HepG2 (cell line): ENCODE data around the gene C7orf57. TPM values are rescaled to one million over a fixed set of nuclear protein-coding genes. Genes with fewer than 3 reads are reported as not detected.
"Not testable (repeated sequence)": the region's sequence is repeated elsewhere in the genome, so short reads cannot be mapped to it uniquely, and the experiment has no call there.

Source experiments
- ATAC-seq: fragments of 200-7000 bp; cut with Tn5 transposase; 3 replicates; pipeline ENCODE4 v1.9.1; 2020; ENCODE audit warnings: mild to moderate bottlenecking, moderate library complexity
- BruUV-seq: library from RNA; stranded (reverse); fragments of 400-500 nt; replicated peaks from 2 replicates; lab custom pipeline; 2021; lab: Mats Ljungman, UMichigan
- CTCF ChIA-PET: fragments of 300-600 bp; formaldehyde crosslinking; extraction: SDS; loops from one replicate; lab custom pipeline; 2021; ENCODE audit warnings: low total read pairs, inconsistent platforms, low intra/inter-chr PET ratio; lab: Yijun Ruan, JAX
- POLR2A ChIA-PET: fragments of 350-600 bp; sonication (Branson Sonifier 250); formaldehyde crosslinking; loops from one replicate; lab custom pipeline; 2020; ENCODE audit warnings: antibody characterized with exemption, inconsistent platforms; lab: Yijun Ruan, JAX
- DNase-seq: peaks from one replicate; pipeline ENCODE4 v3.0.0-alpha.2; 2015; ENCODE audit warnings: low spot score
- FAIRE-seq: peaks from 3 replicates; lab custom pipeline; 2011; peaks lifted over from hg19 to GRCh38; lab: Jason Lieb, UNC
- H2AFZ ChIP-seq: one replicate; pipeline ENCODE4 v1.6.1; 2011; ENCODE audit warnings: low read length, inconsistent platforms
- H3K27ac ChIP-seq: fragments of 300-600 bp; 3 replicates; pipeline ENCODE4 v1.8.0; 2011; ENCODE audit warnings: mixed run types, mild to moderate bottlenecking, mixed read lengths, low read length, inconsistent platforms; ENCODE audit not compliant: insufficient read depth; ENCODE audit errors: extremely low read length
- H3K27me3 ChIP-seq, 2 experiments: fragments of 200-600 bp in 1 of 2; 2 replicates in 1 of 2; 3 replicates in 1 of 2; pipeline versions ENCODE4 v1.6.0 to v1.8.0; 2011; ENCODE audit warnings: low read length in 2 of 2, mild to moderate bottlenecking in 2 of 2, moderate library complexity in 2 of 2, inconsistent platforms in 1 of 2; ENCODE audit not compliant: insufficient read depth in 2 of 2, control insufficient read depth in 1 of 2
- H3K36me3 ChIP-seq, 2 experiments: fragments of 200-600 bp in 1 of 2; replicated peaks in 1 of 2; 2 replicates in 1 of 2; 3 replicates in 1 of 2; pipeline versions ENCODE4 v1.5.1 to v1.8.0; 2011; ENCODE audit warnings: low read length in 2 of 2, inconsistent platforms in 1 of 2; ENCODE audit not compliant: insufficient read depth in 2 of 2, control insufficient read depth in 1 of 2
- H3K4me1 ChIP-seq: 2 replicates; pipeline ENCODE4 v1.5.1; 2012; ENCODE audit warnings: low read length, inconsistent platforms; ENCODE audit not compliant: insufficient read depth
- H3K4me2 ChIP-seq: 2 replicates; pipeline ENCODE4 v1.6.0; 2011; ENCODE audit warnings: low read depth, low read length, inconsistent platforms
- H3K4me3 ChIP-seq, 3 experiments: fragments of 200-600 bp in 1 of 3; sonication (generic), shearing (Covaris generic) in 1 of 3; replicated peaks in 1 of 3; 2 replicates each; pipeline ENCODE4 v1.5.1; 2011 to 2016; ENCODE audit warnings: low read length in 3 of 3, inconsistent platforms in 2 of 3, low read depth in 2 of 3, mild to moderate bottlenecking in 2 of 3, control low read depth in 1 of 3, mixed read lengths in 1 of 3; ENCODE audit not compliant: insufficient read depth in 1 of 3
- H3K79me2 ChIP-seq: one replicate; pipeline ENCODE4 v1.6.1; 2011; ENCODE audit warnings: low read length, inconsistent platforms; ENCODE audit not compliant: insufficient read depth
- H3K9ac ChIP-seq: 2 replicates; pipeline ENCODE4 v1.6.0; 2011; ENCODE audit warnings: mild to moderate bottlenecking, low read depth, low read length, inconsistent platforms; ENCODE audit not compliant: insufficient read depth
- H3K9me3 ChIP-seq: 2 replicates; pipeline ENCODE4 v1.5.1; 2012; ENCODE audit warnings: mild to moderate bottlenecking, low read length
- H4K20me1 ChIP-seq: 2 replicates; pipeline ENCODE4 v1.6.0; 2011; ENCODE audit warnings: inconsistent platforms, mild to moderate bottlenecking, low read length, moderate library complexity; ENCODE audit not compliant: insufficient read depth
- ASH2L ChIP-seq: fragments of 300-600, 200-600 bp; sonication (generic); IDR thresholded peaks from 2 replicates; pipeline ENCODE4 v1.7.0; 2017; ENCODE audit warnings: low read depth, mild to moderate bottlenecking, moderate library complexity, mixed read lengths, low read length; ENCODE audit not compliant: insufficient read length
- FOXA3 ChIP-seq: IDR thresholded peaks from 2 replicates; pipeline ENCODE4 v1.6.1; 2016; ENCODE audit warnings: missing genetic modification reagents, missing compliant biosample characterization
- NONO ChIP-seq, 2 experiments: fragments of 450-650 bp in 1 of 2; sonication (generic) in 1 of 2; formaldehyde crosslinking in 1 of 2; IDR thresholded peaks in 1 of 2; conservative IDR thresholded peaks in 1 of 2; 2 replicates each; pipeline versions ENCODE4 v1.6.1 to v1.8.0; 2017 to 2022; ENCODE audit warnings: mild to moderate bottlenecking in 1 of 2, missing genetic modification reagents in 1 of 2, moderate library complexity in 1 of 2
- SNAPC5 ChIP-seq: sonication (generic); formaldehyde crosslinking; IDR thresholded peaks from 2 replicates; pipeline ENCODE4 v1.8.1; 2023; ENCODE audit warnings: mild to moderate bottlenecking, missing genetic modification reagents, borderline replicate concordance
- TIGD3 ChIP-seq: sonication (generic); formaldehyde crosslinking; IDR thresholded peaks from 2 replicates; pipeline ENCODE4 v1.5.1; 2020; ENCODE audit warnings: mild to moderate bottlenecking, missing genetic modification reagents, borderline replicate concordance
- UBTF ChIP-seq: sonication (generic); formaldehyde crosslinking; IDR thresholded peaks from 2 replicates; pipeline ENCODE4 v1.4.0; 2020; ENCODE audit warnings: mild to moderate bottlenecking, missing genetic modification reagents
- ZNF274 ChIP-seq: sonication (generic); formaldehyde crosslinking; IDR thresholded peaks from 2 replicates; pipeline ENCODE4 v1.5.1; 2020; ENCODE audit warnings: mild to moderate bottlenecking, missing genetic modification reagents
- ZNF567 ChIP-seq: sonication (generic); formaldehyde crosslinking; IDR thresholded peaks from 2 replicates; pipeline ENCODE4 v1.8.1; 2023; ENCODE audit warnings: mild to moderate bottlenecking, missing genetic modification reagents, borderline replicate concordance
- ZNF800 ChIP-seq: sonication (generic); formaldehyde crosslinking; IDR thresholded peaks from 2 replicates; pipeline ENCODE4 v1.4.0; 2020; ENCODE audit warnings: missing genetic modification reagents
- WGBS: methylation state at CpG from one replicate; pipeline ENCODE4 v1.1.6; 2017; ENCODE audit warnings: low lambda C conversion rate; 5-methylcytosine and 5-hydroxymethylcytosine counted together
- in situ Hi-C: cut with HindIII; loops from 2 replicates; pipeline ENCODE4 v1.10.0; 2017; ENCODE audit warnings: low pct_unique_long_range_greater_than_20kb; ENCODE audit not compliant: extremely low pct_ligation_motif_present
- intact Hi-C: fragments of 100-400 bp; cut with micrococcal nuclease; formaldehyde crosslinking; loops from one replicate; pipeline ENCODE4 v1.10.0; 2022; ENCODE audit not compliant: unreplicated experiment
- polyA plus RNA-seq, 8 experiments: library from polyadenylated mRNA; depleted of rRNA in 3 of 8; stranded (reverse) in 7 of 8; unstranded in 1 of 8; fragments of >200 nt; fragmentation: Illumina TruSeq in 4 of 8; extraction: Trizol in 4 of 8; gene quantifications; 2 replicates each; pipeline versions ENCODE4 v1.2.1 to v1.2.3, GENCODE V29; 2011 to 2016; ENCODE audit warnings: low read depth in 4 of 8, missing spikeins in 1 of 8, mixed read lengths in 1 of 8; ENCODE audit not compliant: insufficient read depth in 1 of 8
- total RNA-seq, 5 experiments: library from RNA; depleted of rRNA; stranded (reverse); fragments of >200 nt; fragmentation: Illumina TruSeq; extraction: Trizol; gene quantifications; 2 replicates each; pipeline ENCODE4 v1.2.3, GENCODE V29; 2016; ENCODE audit warnings: low read depth in 1 of 5

Gene C7orf57
- total and polyA plus RNA-seq, 2 of the 13 experiments (the other 11 are each of a cell fraction or from before 2014, with no cell fraction given): not detected

- H3K4me2 ChIP-seq: not testable (repeated sequence)
These were observed 47.0 kb downstream of the C7orf57 start for GRCh38 chr7:48082378-48082777.

GRCh38 chr7:48083114-48083830 lies 47.9 kb downstream of the C7orf57 start:
- DNase-seq: no peak
- H3K4me1 ChIP-seq: peaks cover 41% of the 10 kb centered on the region
- intact Hi-C loops (no loop called here), in situ Hi-C loops (no loop called here)
- no peak overlapping the region for H2AFZ ChIP-seq
- H3K79me2 ChIP-seq: no peaks in the 10 kb centered on the region
- H3K27me3 ChIP-seq: 0 out of 5 replicates have a peak, but pooled peaks cover 0 to 5% of the 10 kb centered on the region in 2 experiments
- H4K20me1 ChIP-seq: no peaks in the 10 kb centered on the region
- FAIRE-seq: no peak
- H3K4me3 ChIP-seq: no peak overlapping the region
- 50% methylated on average over 6 of the region's 6 CpGs for whole genome bisulfite sequencing
- CTCF ChIA-PET: no interaction called here
- H3K9me3 ChIP-seq: no peaks in the 10 kb centered on the region
- POLR2A ChIA-PET: interaction anchor here (0.7 kb wide), 1 partner anchor 7 kb away, joined by 3 read pairs; no protein-coding TSS in a partner anchor
- no peak overlapping the region for H3K9ac ChIP-seq
- no peaks in the 10 kb centered on the region for H3K36me3 ChIP-seq
- no peak overlapping the region for H3K27ac ChIP-seq
- H3K4me2 ChIP-seq: no peak overlapping the region
- BruUV-seq: no TSS peak
- no peak for ATAC-seq
- TF ChIP-seq ZNF800 (CRISPR knock-in tag) (no peak), FOXA3 (CRISPR knock-in tag) (no peak), NONO (IDR thresholded peaks at IDR 0.05) (no peak), NONO (CRISPR knock-in tag; conservative IDR thresholded peaks at IDR 0.05) (no peak), ASH2L (no peak), SNAPC5 (no peak), TIGD3 (CRISPR knock-in tag) (no peak), ZNF567 (CRISPR knock-in tag) (no peak), ZNF274 (no peak), UBTF (CRISPR knock-in tag) (no peak)

More at GRCh38 chr7:48082378-48082777, 47.0 kb downstream of the C7orf57 start:
- H3K36me3 ChIP-seq, BruUV-seq, intact Hi-C loops, H2AFZ ChIP-seq, H3K9me3 ChIP-seq, H3K4me3 ChIP-seq, POLR2A ChIA-PET, H3K79me2 ChIP-seq, H3K27ac ChIP-seq, DNase-seq, H3K27me3 ChIP-seq, CTCF ChIA-PET, H4K20me1 ChIP-seq, ATAC-seq, H3K9ac ChIP-seq, FAIRE-seq, in situ Hi-C loops: not testable (repeated sequence)
- H3K4me1 ChIP-seq: peaks cover 33% of the 10 kb centered on the region
